GM12878 (cell line): ENCODE measurements around the gene GGT7. TPM values are rescaled to one million over a fixed set of nuclear protein-coding genes. Genes with fewer than 3 reads are reported as not detected.

Source experiments
- ATAC-seq: fragments of 200-7000 bp; cut with Tn5 transposase; 3 replicates; pipeline ENCODE4 v1.9.1; 2020; ENCODE audit warnings: mild to moderate bottlenecking, moderate library complexity
- BruUV-seq: library from RNA; stranded (reverse); fragments of 400-500 nt; replicated peaks from 2 replicates; lab custom pipeline; 2021; lab: Mats Ljungman, UMichigan
- CTCF ChIA-PET: fragments of 300-600 bp; sonication (Branson Sonifier 250); formaldehyde crosslinking; extraction: SDS; loops from one replicate; lab custom pipeline; 2021; ENCODE audit warnings: inconsistent platforms; lab: Yijun Ruan, JAX
- POLR2A ChIA-PET: fragments of 350-600 bp; formaldehyde crosslinking; extraction: SDS; loops from one replicate; lab custom pipeline; 2021; ENCODE audit warnings: inconsistent platforms; lab: Charles Lee
- RAD21 ChIA-PET: fragments of 300-600 bp; sonication (Branson Sonifier 250); formaldehyde crosslinking; loops from one replicate; lab custom pipeline; 2023; ENCODE audit warnings: antibody characterized with exemption; ENCODE audit not compliant: unreplicated experiment; lab: Charles Lee
- SMC1A ChIA-PET: fragments of 300-600 bp; sonication (Branson Sonifier 250); formaldehyde crosslinking; loops from one replicate; lab custom pipeline; 2023; ENCODE audit not compliant: unreplicated experiment, uncharacterized antibody; lab: Charles Lee
- DNase-seq: peaks from one replicate; pipeline ENCODE4 v3.0.0-alpha.2; 2011; ENCODE audit warnings: low read depth, low spot score
- FAIRE-seq: peaks from 3 replicates; lab custom pipeline; 2011; peaks lifted over from hg19 to GRCh38; lab: Jason Lieb, UNC
- H2AFZ ChIP-seq: 2 replicates; pipeline ENCODE4 v1.6.0; 2011; ENCODE audit warnings: low read depth, low read length, control low read depth; ENCODE audit not compliant: control insufficient read depth
- H3K27ac ChIP-seq: 2 replicates; pipeline ENCODE4 v1.5.1; 2011; ENCODE audit warnings: control low read depth; ENCODE audit not compliant: control insufficient read depth, insufficient read depth
- H3K27me3 ChIP-seq, 2 experiments: replicated peaks in 1 of 2; 2 replicates each; pipeline versions ENCODE4 v1.6.0 to v1.6.1; 2011; ENCODE audit warnings: low read length in 1 of 2; ENCODE audit not compliant: control insufficient read depth in 2 of 2, insufficient read depth in 2 of 2
- H3K36me3 ChIP-seq, 2 experiments: 2 replicates each; pipeline ENCODE4 v1.5.1; 2011; ENCODE audit warnings: low read length in 1 of 2; ENCODE audit not compliant: control insufficient read depth in 2 of 2, insufficient read depth in 2 of 2
- H3K4me1 ChIP-seq: 2 replicates; pipeline ENCODE4 v1.6.1; 2011; ENCODE audit warnings: mild to moderate bottlenecking, low read length, moderate library complexity, mixed read lengths; ENCODE audit not compliant: control insufficient read depth, insufficient read depth
- H3K4me2 ChIP-seq: 2 replicates; pipeline ENCODE4 v1.6.0; 2011; ENCODE audit warnings: control low read depth; ENCODE audit not compliant: control insufficient read depth, insufficient read depth
- H3K4me3 ChIP-seq: fragments of 200-600 bp; sonication (generic); 2 replicates; pipeline ENCODE4 v1.5.1; 2016
- H3K79me2 ChIP-seq: 2 replicates; pipeline ENCODE4 v1.6.0; 2011; ENCODE audit warnings: low read length; ENCODE audit not compliant: control insufficient read depth, insufficient read depth
- H3K9ac ChIP-seq: 2 replicates; pipeline ENCODE4 v1.8.0; 2011; ENCODE audit warnings: low read length, control low read depth, mixed read lengths; ENCODE audit not compliant: control insufficient read depth, insufficient read depth
- H3K9me3 ChIP-seq: replicated peaks from 3 replicates; pipeline ENCODE4 v1.5.1; 2011; ENCODE audit warnings: mild to moderate bottlenecking, low read length; ENCODE audit not compliant: control insufficient read depth, insufficient read depth
- H4K20me1 ChIP-seq: 2 replicates; pipeline ENCODE4 v1.6.0; 2011; ENCODE audit not compliant: control insufficient read depth, insufficient read depth
- CBX5 ChIP-seq: sonication (generic); IDR thresholded peaks from 2 replicates; pipeline ENCODE4 v1.6.1; 2016; ENCODE audit warnings: low read depth, moderate library complexity, mild to moderate bottlenecking, inconsistent platforms
- CHD2 ChIP-seq: IDR thresholded peaks from 2 replicates; pipeline ENCODE4 v1.6.1; 2011; ENCODE audit warnings: low read depth, low read length, improper control_type of control experiment, borderline replicate concordance
- HCFC1 ChIP-seq: fragments of 150-350 bp; IDR thresholded peaks from 2 replicates; pipeline ENCODE4 v1.6.1; 2014; ENCODE audit warnings: low read length
- IRF4 ChIP-seq: IDR thresholded peaks from 2 replicates; pipeline ENCODE4 v1.6.1; 2011; ENCODE audit warnings: low read depth, low read length
- MYC ChIP-seq: IDR thresholded peaks from 2 replicates; pipeline ENCODE4 v1.6.1; 2011; ENCODE audit warnings: mild to moderate bottlenecking, low read length, moderate library complexity, inconsistent platforms; ENCODE audit not compliant: insufficient read depth, insufficient replicate concordance, insufficient read length, severe bottlenecking
- NFIC ChIP-seq: IDR thresholded peaks from 2 replicates; pipeline ENCODE4 v1.6.1; 2012; ENCODE audit warnings: low read depth, mild to moderate bottlenecking, inconsistent platforms, low read length, moderate library complexity
- NRF1 ChIP-seq: conservative IDR thresholded peaks from 2 replicates; pipeline ENCODE4 v1.6.1; 2011; ENCODE audit warnings: mild to moderate bottlenecking, low read depth, low read length, improper control_type of control experiment
- RCOR1 ChIP-seq: conservative IDR thresholded peaks from 2 replicates; pipeline ENCODE4 v1.6.1; 2012; ENCODE audit warnings: low read depth, low read length, improper control_type of control experiment
- TBL1XR1 ChIP-seq: IDR thresholded peaks from 2 replicates; pipeline ENCODE4 v1.6.1; 2012; ENCODE audit warnings: low read depth, low read length, improper control_type of control experiment
- WRNIP1 ChIP-seq: IDR thresholded peaks from 2 replicates; pipeline ENCODE4 v1.6.1; 2011; ENCODE audit warnings: low read depth, low read length, improper control_type of control experiment, borderline replicate concordance
- WGBS: methylation state at CpG from one replicate; pipeline ENCODE4 v1.1.6; 2016; ENCODE audit warnings: low lambda C conversion rate; ENCODE audit not compliant: insufficient replicate concordance, insufficient coverage; ENCODE audit errors: missing lambda C conversion rate; 5-methylcytosine and 5-hydroxymethylcytosine counted together
- in situ Hi-C: fragments of 300-500 bp; cut with MboI; formaldehyde crosslinking; loops from 9 replicates; pipeline ENCODE4 v1.14.3; 2018; ENCODE audit warnings: mixed read lengths
- intact Hi-C: fragments of 100-400 bp; cut with micrococcal nuclease; formaldehyde crosslinking; loops from one replicate; pipeline ENCODE4 v1.14.2; 2022; ENCODE audit not compliant: unreplicated experiment
- polyA plus RNA-seq, 11 experiments: library from polyadenylated mRNA; depleted of rRNA in 4 of 11; unstranded in 6 of 11; stranded (reverse) in 5 of 11; fragments of >200 nt; fragmentation: Nextera tagmentation in 4 of 11; fragmentation: Illumina TruSeq in 1 of 11; extraction: Ambion mirVana in 4 of 11; extraction: Trizol in 1 of 11; gene quantifications; 1 replicate in 1 of 11; 2 replicates in 10 of 11; pipeline versions ENCODE4 v1.2.1 to v1.2.3, GENCODE V29; 2011 to 2016; ENCODE audit warnings: inconsistent platforms in 2 of 11, missing spikeins in 2 of 11, low read depth in 1 of 11
- total RNA-seq, 4 experiments: library from RNA; depleted of rRNA in 3 of 4; stranded (reverse); fragments of >200 nt in 3 of 4; fragmentation: Illumina TruSeq in 1 of 4; extraction: Trizol in 1 of 4; gene quantifications; 2 replicates each; pipeline versions ENCODE4 v1.2.1 to v1.2.3, GENCODE V29; 2013 to 2021
- TF ChIP-seq, protein P1 (sequence below): fragments of 450-650 bp; formaldehyde crosslinking; IDR thresholded peaks from 2 replicates; pipeline ENCODE4 v1.4.0; 2020; ENCODE audit warnings: mild to moderate bottlenecking, moderate library complexity
- TF ChIP-seq, protein P2 (sequence below): IDR thresholded peaks from 2 replicates; pipeline ENCODE4 v1.6.1; 2012; ENCODE audit warnings: low read depth, low read length, improper control_type of control experiment
- TF ChIP-seq, protein P3 (sequence below): fragments of 450-650 bp; IDR thresholded peaks from 2 replicates; pipeline ENCODE4 v1.6.1; 2017; ENCODE audit warnings: mild to moderate bottlenecking, moderate library complexity

GGT7 gene
- total and polyA plus RNA-seq, 10 of the 15 experiments (the other 5 are each of a cell fraction or from before 2014, with no cell fraction given), result 0.02 to 14.7 (median 5.3) TPM

DNA sequence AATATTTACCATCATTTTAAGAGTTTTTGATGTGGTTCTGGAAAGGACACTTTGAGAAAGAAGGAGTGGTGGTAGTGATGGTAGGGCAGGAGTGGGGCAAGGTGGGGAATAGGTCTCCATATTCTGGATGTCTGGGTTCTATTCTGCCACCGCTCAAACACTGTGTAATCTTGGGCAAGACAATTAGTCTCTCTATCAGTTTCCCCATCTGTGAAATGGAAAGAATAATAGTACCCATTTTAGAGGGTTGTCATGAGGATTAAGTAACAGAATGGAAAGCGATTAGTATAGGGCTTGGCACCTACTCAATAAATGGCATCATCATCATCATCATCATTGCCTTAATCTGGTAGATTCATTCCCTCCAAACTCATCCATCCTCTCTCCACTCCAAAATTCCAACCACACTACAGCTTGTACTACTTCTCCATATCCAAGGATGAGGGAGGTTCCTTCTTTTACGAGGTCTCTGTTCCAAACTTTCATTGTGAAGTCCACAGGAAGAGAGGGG is 982 bp upstream of the GGT7 start (continued):
- TF ChIP-seq, protein P1, sequence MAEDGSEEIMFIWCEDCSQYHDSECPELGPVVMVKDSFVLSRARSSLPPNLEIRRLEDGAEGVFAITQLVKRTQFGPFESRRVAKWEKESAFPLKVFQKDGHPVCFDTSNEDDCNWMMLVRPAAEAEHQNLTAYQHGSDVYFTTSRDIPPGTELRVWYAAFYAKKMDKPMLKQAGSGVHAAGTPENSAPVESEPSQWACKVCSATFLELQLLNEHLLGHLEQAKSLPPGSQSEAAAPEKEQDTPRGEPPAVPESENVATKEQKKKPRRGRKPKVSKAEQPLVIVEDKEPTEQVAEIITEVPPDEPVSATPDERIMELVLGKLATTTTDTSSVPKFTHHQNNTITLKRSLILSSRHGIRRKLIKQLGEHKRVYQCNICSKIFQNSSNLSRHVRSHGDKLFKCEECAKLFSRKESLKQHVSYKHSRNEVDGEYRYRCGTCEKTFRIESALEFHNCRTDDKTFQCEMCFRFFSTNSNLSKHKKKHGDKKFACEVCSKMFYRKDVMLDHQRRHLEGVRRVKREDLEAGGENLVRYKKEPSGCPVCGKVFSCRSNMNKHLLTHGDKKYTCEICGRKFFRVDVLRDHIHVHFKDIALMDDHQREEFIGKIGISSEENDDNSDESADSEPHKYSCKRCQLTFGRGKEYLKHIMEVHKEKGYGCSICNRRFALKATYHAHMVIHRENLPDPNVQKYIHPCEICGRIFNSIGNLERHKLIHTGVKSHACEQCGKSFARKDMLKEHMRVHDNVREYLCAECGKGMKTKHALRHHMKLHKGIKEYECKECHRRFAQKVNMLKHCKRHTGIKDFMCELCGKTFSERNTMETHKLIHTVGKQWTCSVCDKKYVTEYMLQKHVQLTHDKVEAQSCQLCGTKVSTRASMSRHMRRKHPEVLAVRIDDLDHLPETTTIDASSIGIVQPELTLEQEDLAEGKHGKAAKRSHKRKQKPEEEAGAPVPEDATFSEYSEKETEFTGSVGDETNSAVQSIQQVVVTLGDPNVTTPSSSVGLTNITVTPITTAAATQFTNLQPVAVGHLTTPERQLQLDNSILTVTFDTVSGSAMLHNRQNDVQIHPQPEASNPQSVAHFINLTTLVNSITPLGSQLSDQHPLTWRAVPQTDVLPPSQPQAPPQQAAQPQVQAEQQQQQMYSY, result no peak
- TF ChIP-seq MYC (no peak), RCOR1 (no peak)

DNA sequence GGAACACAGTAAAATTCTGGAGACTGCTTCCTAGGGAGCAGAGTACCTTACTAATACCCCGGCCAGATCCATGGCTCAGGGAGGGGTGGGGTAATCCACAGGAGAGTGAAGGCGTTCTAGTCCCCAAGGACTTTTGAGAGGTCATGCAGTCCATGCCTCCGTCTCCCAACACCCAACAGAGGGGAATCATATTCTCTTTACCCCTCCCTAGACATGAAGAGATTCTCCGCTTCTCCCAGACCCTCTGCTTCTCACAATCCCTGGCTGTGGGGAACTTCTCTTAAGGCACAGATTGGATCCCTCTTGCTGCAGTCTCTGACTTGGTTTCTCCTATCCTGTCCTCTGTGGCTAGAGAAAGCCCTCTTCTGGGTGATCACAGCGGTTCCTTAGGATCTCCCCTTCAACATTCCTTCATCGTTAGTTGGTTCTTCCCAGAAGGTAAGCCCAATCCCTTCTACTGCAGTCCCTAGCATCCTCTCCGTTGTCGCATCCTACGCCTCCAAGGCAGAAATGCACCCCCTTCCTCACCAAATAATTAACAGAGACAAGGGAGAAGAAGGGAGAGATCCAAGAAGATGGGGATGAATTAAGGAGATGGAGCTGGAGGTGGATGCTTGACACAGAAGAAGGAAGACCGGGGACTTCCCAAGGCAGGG is 562 bp downstream of the GGT7 start:
- POLR2A ChIA-PET, result no interaction called here
- BruUV-seq, result TSS peak; percentile 69
- no peak for TF ChIP-seq CBX5
- no peak for TF ChIP-seq CHD2
- TF ChIP-seq WRNIP1, result no peak
- TF ChIP-seq, protein P2, sequence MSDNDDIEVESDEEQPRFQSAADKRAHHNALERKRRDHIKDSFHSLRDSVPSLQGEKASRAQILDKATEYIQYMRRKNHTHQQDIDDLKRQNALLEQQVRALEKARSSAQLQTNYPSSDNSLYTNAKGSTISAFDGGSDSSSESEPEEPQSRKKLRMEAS, result no peak
- TF ChIP-seq TBL1XR1, result no peak
- no peak for TF ChIP-seq HCFC1
- TF ChIP-seq, protein P3, sequence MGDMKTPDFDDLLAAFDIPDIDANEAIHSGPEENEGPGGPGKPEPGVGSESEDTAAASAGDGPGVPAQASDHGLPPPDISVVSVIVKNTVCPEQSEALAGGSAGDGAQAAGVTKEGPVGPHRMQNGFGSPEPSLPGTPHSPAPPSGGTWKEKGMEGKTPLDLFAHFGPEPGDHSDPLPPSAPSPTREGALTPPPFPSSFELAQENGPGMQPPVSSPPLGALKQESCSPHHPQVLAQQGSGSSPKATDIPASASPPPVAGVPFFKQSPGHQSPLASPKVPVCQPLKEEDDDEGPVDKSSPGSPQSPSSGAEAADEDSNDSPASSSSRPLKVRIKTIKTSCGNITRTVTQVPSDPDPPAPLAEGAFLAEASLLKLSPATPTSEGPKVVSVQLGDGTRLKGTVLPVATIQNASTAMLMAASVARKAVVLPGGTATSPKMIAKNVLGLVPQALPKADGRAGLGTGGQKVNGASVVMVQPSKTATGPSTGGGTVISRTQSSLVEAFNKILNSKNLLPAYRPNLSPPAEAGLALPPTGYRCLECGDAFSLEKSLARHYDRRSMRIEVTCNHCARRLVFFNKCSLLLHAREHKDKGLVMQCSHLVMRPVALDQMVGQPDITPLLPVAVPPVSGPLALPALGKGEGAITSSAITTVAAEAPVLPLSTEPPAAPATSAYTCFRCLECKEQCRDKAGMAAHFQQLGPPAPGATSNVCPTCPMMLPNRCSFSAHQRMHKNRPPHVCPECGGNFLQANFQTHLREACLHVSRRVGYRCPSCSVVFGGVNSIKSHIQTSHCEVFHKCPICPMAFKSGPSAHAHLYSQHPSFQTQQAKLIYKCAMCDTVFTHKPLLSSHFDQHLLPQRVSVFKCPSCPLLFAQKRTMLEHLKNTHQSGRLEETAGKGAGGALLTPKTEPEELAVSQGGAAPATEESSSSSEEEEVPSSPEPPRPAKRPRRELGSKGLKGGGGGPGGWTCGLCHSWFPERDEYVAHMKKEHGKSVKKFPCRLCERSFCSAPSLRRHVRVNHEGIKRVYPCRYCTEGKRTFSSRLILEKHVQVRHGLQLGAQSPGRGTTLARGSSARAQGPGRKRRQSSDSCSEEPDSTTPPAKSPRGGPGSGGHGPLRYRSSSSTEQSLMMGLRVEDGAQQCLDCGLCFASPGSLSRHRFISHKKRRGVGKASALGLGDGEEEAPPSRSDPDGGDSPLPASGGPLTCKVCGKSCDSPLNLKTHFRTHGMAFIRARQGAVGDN, result no peak
- no peak for TF ChIP-seq IRF4
- TF ChIP-seq NRF1, result no peak
- no peak for TF ChIP-seq NFIC

More for the DNA sequence above, 562 bp downstream of the GGT7 start:
- H2AFZ ChIP-seq, result peak overlapping the region; percentile 94
- FAIRE-seq, result no peak
- peak overlapping the region; percentile 88 for H3K4me2 ChIP-seq
- ChIA-PET SMC1A (interaction anchor here (0.7 to 1.6 kb wide), 2 partner anchors 8 to 18 kb away, joined by 3 to 5 read pairs; no protein-coding TSS in a partner anchor), RAD21 (interaction anchor here (0.8 to 7.1 kb wide), 3 partner anchors 85 to 224 kb away, joined by 3 to 71 read pairs (median 4); partner anchors contain the start of genes GSS and MYH7B), CTCF (interaction anchor here (0.8 to 7.5 kb wide), 12 partner anchors 12 to 338 kb away, joined by 3 to 99 read pairs (median 4); partner anchors contain the start of genes EDEM2, GSS, MYH7B and NCOA6)
- H4K20me1 ChIP-seq, result no peaks in the 10 kb centered on the region
- in situ Hi-C loops (loop anchor here (5.0 kb wide), 1 partner anchor 85 kb away; the partner anchor contains the start of genes GSS and MYH7B), intact Hi-C loops (loop anchor here (10.0 kb wide), 1 partner anchor 223 kb away; the partner anchor contains the start of gene TRPC4AP)
- H3K27ac ChIP-seq, result no peak overlapping the region
- H3K4me3 ChIP-seq, result peak overlapping the region; percentile 62; the same call in 1 of the 2 replicates
- no peaks in the 10 kb centered on the region; a peak in 1 of 4 replicates for H3K27me3 ChIP-seq
- peaks cover 17% of the 10 kb centered on the region for H3K4me1 ChIP-seq
- no peaks in the 10 kb centered on the region for H3K9me3 ChIP-seq
- no peaks in the 10 kb centered on the region for H3K36me3 ChIP-seq
- peak overlapping the region; percentile 68 for H3K9ac ChIP-seq
- DNase-seq, result no peak
- WGBS, result 69% methylated on average over 10 of the region's 10 CpGs
- H3K79me2 ChIP-seq, result no peaks in the 10 kb centered on the region
- no peak for ATAC-seq
